SK-N-MC (cell line): ENCODE measurements around the gene N4BP2L1.
"Not testable (repeated sequence)": the region's sequence is repeated elsewhere in the genome, so short reads cannot be mapped to it uniquely, and the experiment has no call there.

ENCODE experiments used
- DNase-seq: peaks from one replicate; pipeline ENCODE4 v3.0.0-alpha.2; 2011; ENCODE audit warnings: low read depth, low spot score
- H3K27ac ChIP-seq: fragments of 200-600 bp; sonication (generic); 2 replicates; pipeline ENCODE4 v1.5.1; 2016; ENCODE audit warnings: mixed run types
- H3K36me3 ChIP-seq: fragments of 200-600 bp; sonication (generic); 2 replicates; pipeline ENCODE4 v1.6.1; 2017; ENCODE audit warnings: antibody characterized with exemption, low read length, mixed read lengths; ENCODE audit not compliant: insufficient read depth
- H3K4me3 ChIP-seq: fragments of 200-600 bp; sonication (generic); 2 replicates; pipeline ENCODE4 v1.5.1; 2016
- H3K9ac ChIP-seq: fragments of 200-600 bp; sonication (generic); 2 replicates; pipeline ENCODE4 v1.8.0; 2017; ENCODE audit warnings: mixed run types, mixed read lengths; ENCODE audit not compliant: insufficient read length
- H3K9me3 ChIP-seq: fragments of 200-600 bp; sonication (generic); 2 replicates; pipeline ENCODE4 v1.6.1; 2017; ENCODE audit warnings: low read depth, mild to moderate bottlenecking, antibody characterized with exemption, low read length, moderate library complexity, mixed read lengths
- EZH2 ChIP-seq: fragments of 200-600 bp; sonication (generic); IDR thresholded peaks from one replicate; pipeline ENCODE4 v1.6.1; 2017; ENCODE audit warnings: antibody characterized with exemption
- FOXP2 ChIP-seq: optimal IDR thresholded peaks from 2 replicates; pipeline ENCODE3; 2011; ENCODE audit warnings: mild to moderate bottlenecking, moderate library complexity; ENCODE audit not compliant: insufficient read depth; ENCODE audit errors: extremely low read length, control extremely low read depth
- POLR2AphosphoS5 ChIP-seq: IDR thresholded peaks from 2 replicates; pipeline ENCODE4 v1.6.1; 2012; ENCODE audit warnings: mild to moderate bottlenecking, low read depth, low read length, borderline replicate concordance

Gene N4BP2L1

GRCh38 chr13:32385410-32385809 lies 42.5 kb downstream of the N4BP2L1 start:
- Histone ChIP-seq H3K27ac (no peak overlapping the region), H3K4me3 (no peak overlapping the region), H3K36me3 (peaks cover 36% of the 10 kb centered on the region), H3K9ac (no peak overlapping the region), H3K9me3 (no peaks in the 10 kb centered on the region)
- TF ChIP-seq EZH2 (no peak), FOXP2 (no peak), POLR2AphosphoS5 (no peak)
- no peak for DNase-seq

- no peak overlapping the region for H3K27ac ChIP-seq
- no peaks in the 10 kb centered on the region for H3K9me3 ChIP-seq
- peaks cover 39% of the 10 kb centered on the region for H3K36me3 ChIP-seq
- no peak overlapping the region for H3K4me3 ChIP-seq
- H3K9ac ChIP-seq: no peak overlapping the region
- DNase-seq: no peak
- no peak for TF ChIP-seq EZH2
- no peak for TF ChIP-seq POLR2AphosphoS5
- TF ChIP-seq FOXP2: no peak
These were observed 43.2 kb downstream of the N4BP2L1 start for GRCh38 chr13:32384702-32385101.

GRCh38 chr13:32383836-32384618 lies 43.9 kb downstream of the N4BP2L1 start:
- peaks cover 45% of the 10 kb centered on the region for H3K36me3 ChIP-seq
- no peaks in the 10 kb centered on the region for H3K9me3 ChIP-seq
- H3K27ac ChIP-seq: no peak overlapping the region
- no peak for DNase-seq
- no peak overlapping the region for H3K9ac ChIP-seq
- no peak overlapping the region for H3K4me3 ChIP-seq
- TF ChIP-seq EZH2 (no peak), POLR2AphosphoS5 (no peak), FOXP2 (no peak)

- TF ChIP-seq EZH2 (no peak), POLR2AphosphoS5 (no peak), FOXP2 (no peak)
- no peak for DNase-seq
- no peaks in the 10 kb centered on the region for H3K9me3 ChIP-seq
- peaks cover 52% of the 10 kb centered on the region for H3K36me3 ChIP-seq
- H3K4me3 ChIP-seq: no peak overlapping the region
- H3K27ac ChIP-seq: no peak overlapping the region
- H3K9ac ChIP-seq: no peak overlapping the region
These were observed 46.4 kb downstream of the N4BP2L1 start for GRCh38 chr13:32381539-32381938.

GRCh38 chr13:32378012-32378411 lies 49.9 kb downstream of the N4BP2L1 start:
- H3K9me3 ChIP-seq: no peaks in the 10 kb centered on the region
- TF ChIP-seq FOXP2: no peak
- no peak for TF ChIP-seq POLR2AphosphoS5
- TF ChIP-seq EZH2: no peak
- H3K27ac ChIP-seq: no peak overlapping the region
- H3K9ac ChIP-seq: no peak overlapping the region
- no peak for DNase-seq
- peaks cover 61% of the 10 kb centered on the region for H3K36me3 ChIP-seq
- no peak overlapping the region for H3K4me3 ChIP-seq

GRCh38 chr13:32376642-32377415 lies 51.1 kb downstream of the N4BP2L1 start:
- TF ChIP-seq FOXP2 (no peak), POLR2AphosphoS5 (no peak), EZH2 (no peak)
- no peak overlapping the region for H3K27ac ChIP-seq
- H3K36me3 ChIP-seq: peaks cover 61% of the 10 kb centered on the region
- no peak overlapping the region for H3K4me3 ChIP-seq
- H3K9me3 ChIP-seq: no peaks in the 10 kb centered on the region
- DNase-seq: no peak
- H3K9ac ChIP-seq: no peak overlapping the region

GRCh38 chr13:32370805-32371204 lies 57.1 kb downstream of the N4BP2L1 start:
- H3K9ac ChIP-seq: no peak overlapping the region
- H3K4me3 ChIP-seq: no peak overlapping the region
- H3K9me3 ChIP-seq: no peaks in the 10 kb centered on the region
- no peak overlapping the region for H3K27ac ChIP-seq
- peaks cover 47% of the 10 kb centered on the region for H3K36me3 ChIP-seq
- no peak for DNase-seq
- TF ChIP-seq EZH2: no peak
- TF ChIP-seq POLR2AphosphoS5: no peak
- no peak for TF ChIP-seq FOXP2

GRCh38 chr13:32362574-32362973 lies 65.4 kb downstream of the N4BP2L1 start:
- Histone ChIP-seq H3K9ac (no peak overlapping the region), H3K9me3 (no peaks in the 10 kb centered on the region), H3K36me3 (peaks cover 24% of the 10 kb centered on the region), H3K27ac (no peak overlapping the region), H3K4me3 (no peak overlapping the region)
- TF ChIP-seq FOXP2 (no peak), EZH2 (no peak), POLR2AphosphoS5 (no peak)
- DNase-seq: no peak

- not testable (repeated sequence) for DNase-seq, H3K9ac ChIP-seq, H3K27ac ChIP-seq, H3K9me3 ChIP-seq, H3K4me3 ChIP-seq
- H3K36me3 ChIP-seq: peaks cover 25% of the 10 kb centered on the region
These were observed 72.0 kb downstream of the N4BP2L1 start for GRCh38 chr13:32355935-32356334.
